K562 (cell line): ENCODE data around the gene BPTF. TPM values are rescaled to one million over a fixed set of nuclear protein-coding genes. Genes with fewer than 3 reads are reported as not detected.

ENCODE experiments used
- CREB5 ChIP-seq: fragments of 250-450 bp; sonication (Bioruptor Pico); IDR thresholded peaks from 2 replicates; pipeline ENCODE4 v1.5.0; 2020; ENCODE audit warnings: mild to moderate bottlenecking
- REST ChIP-seq, 2 experiments: fragments of 450-650 bp; formaldehyde crosslinking in 1 of 2; IDR thresholded peaks; 2 replicates each; pipeline versions ENCODE4 v1.4.0 to v1.6.1; 2014 to 2020; ENCODE audit warnings: mild to moderate bottlenecking in 2 of 2, borderline replicate concordance in 1 of 2, low read depth in 1 of 2
- polyA plus RNA-seq, 8 experiments: library from polyadenylated mRNA; depleted of rRNA in 4 of 8; stranded (reverse) in 5 of 8; unstranded in 3 of 8; fragments of >200 nt; fragmentation: Nextera tagmentation in 2 of 8; fragmentation: Illumina TruSeq in 1 of 8; extraction: Ambion mirVana in 2 of 8; extraction: Trizol in 1 of 8; gene quantifications; 2 replicates each; pipeline versions ENCODE4 v1.2.1 to v1.2.3, GENCODE V29; 2011 to 2014; ENCODE audit warnings: inconsistent platforms in 1 of 8, missing spikeins in 1 of 8
- total RNA-seq, 7 experiments: library from RNA; depleted of rRNA in 6 of 7; stranded (reverse); fragments of >200 nt in 6 of 7; fragmentation: Illumina TruSeq in 2 of 7; extraction: Trizol in 2 of 7; gene quantifications; 2 replicates each; pipeline versions ENCODE4 v1.2.1 to v1.2.3, GENCODE V29; 2011 to 2021; ENCODE audit warnings: low replicate concordance in 1 of 7

BPTF gene
- total and polyA plus RNA-seq, 9 of the 15 experiments (the other 6 are each of a cell fraction or from before 2014, with no cell fraction given): 12.5 to 52.1 (median 26.9) TPM

GRCh38 chr17:67868176-67868575 lies 42.9 kb downstream of the BPTF start (continued):
- TF ChIP-seq REST (IDR thresholded peaks at IDR 0.05; ENCODE audit: borderline replicate concordance) (no peak), REST (CRISPR knock-in tag; IDR thresholded peaks at IDR 0.05; ENCODE audit: low read depth) (no peak), CREB5 (CRISPR knock-in tag) (no peak)
- TF ChIP-seq, all 486 proteins: peak for 0
